HG02642 (cell line): ENCODE measurements around the gene WEE1.
"Not testable (repeated sequence)": the region's sequence is repeated elsewhere in the genome, so short reads cannot be mapped to it uniquely, and the experiment has no call there.

Experiments
- ATAC-seq: cut with Tn5 transposase; IDR thresholded peaks from one replicate; pipeline ENCODE4 v1.9.1; 2021; ENCODE audit warnings: mild to moderate bottlenecking; ENCODE audit not compliant: unreplicated experiment, poor library complexity

Gene WEE1

DNA sequence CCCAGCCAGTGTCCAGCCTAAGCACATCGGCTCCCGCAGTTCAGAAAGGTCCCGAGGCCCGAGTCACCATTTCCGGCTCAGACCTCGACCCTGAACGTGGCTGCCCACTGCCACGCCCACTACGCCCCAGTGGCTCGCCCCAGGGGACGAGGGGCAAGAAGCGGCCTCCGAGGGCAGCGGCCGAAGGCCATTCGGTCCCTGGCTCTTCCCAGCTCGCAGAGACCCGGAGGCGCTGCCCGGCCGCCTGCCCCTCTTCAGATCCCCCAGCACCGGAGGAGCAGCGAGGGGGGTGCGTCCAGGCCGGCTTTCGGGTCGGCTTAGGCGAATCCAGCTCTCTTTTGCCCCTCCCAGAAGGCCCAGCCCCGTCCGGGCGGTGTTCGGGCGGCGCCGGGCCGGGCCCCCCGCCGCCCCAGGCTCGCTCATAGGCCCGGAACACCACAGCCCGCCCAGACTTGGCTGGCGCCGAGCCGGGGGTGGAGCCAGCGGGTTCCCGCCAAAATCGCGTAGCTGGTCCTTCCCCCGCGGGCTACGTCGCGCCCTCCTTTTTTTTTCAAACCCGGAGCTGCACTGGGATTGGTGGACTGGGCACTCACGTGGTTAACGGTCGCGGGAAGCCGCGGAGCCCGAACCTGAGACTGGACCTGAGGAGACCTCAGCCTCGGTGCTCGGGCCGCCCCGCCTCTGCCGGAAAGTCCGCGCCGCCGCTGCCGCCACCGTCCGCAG, at the start of gene WEE1:
Gene WEE1, plus strand, starts transcription at position 619 of the 723 bp plus-strand sequence. CDS start 264 bp downstream, outside the sequence.
- ATAC-seq, result peak; percentile 89

DNA sequence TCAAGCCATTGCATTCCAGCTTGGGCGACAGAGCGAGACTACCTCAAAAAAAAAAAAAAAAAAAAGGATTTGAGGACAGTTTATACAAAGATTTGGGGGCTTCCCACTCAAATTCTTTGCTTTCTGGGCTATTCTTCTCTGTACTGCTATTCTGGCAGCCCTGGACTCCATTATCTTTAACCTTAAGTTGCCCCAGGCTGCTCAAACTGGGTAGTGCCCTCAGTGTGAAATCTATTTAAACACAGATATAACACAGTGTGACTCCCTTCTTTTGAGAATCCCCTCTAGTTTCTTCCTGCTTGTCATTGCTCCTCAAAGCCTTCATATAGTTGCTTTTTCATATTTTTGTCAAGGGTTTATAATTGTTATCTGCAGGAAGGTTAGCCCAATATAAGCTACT, 49.5 kb upstream of the WEE1 start:
- no peak for ATAC-seq

- ATAC-seq, result no peak
These were observed 48.4 kb upstream of the WEE1 start for GRCh38 chr11:9525116-9525515.

DNA sequence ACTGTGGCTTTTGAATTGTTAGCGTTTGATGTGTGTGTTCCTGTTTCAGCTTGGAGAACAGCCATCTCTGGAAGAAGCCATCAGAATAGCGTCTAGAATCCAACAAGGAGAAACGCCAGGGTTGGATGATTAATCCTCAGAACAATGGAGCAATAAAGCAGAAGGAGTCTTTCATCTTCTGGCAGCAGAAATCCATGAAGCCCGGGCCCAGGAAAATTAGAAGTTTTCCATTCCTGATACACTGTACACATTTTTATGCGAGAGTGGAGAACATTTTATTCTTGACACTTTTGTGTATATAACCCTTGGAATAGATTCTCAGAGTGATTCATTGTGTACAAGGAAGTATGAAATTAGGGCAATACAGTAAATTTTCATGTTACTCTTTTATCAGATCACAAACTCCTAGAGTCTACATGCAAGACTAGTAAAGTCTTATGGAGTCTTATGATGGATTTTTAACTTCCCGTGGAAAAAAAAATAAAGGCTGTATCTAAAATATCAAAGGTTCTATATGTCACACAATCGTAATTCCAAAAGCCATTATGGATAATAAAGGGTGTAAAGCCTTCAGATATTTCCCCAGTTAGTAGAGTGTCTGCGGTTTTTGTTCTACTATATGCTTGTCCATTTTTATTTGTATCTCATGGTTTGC, 45.9 kb upstream of the WEE1 start:
- ATAC-seq, result no peak

GRCh38 chr11:9528136-9528501, 45.4 kb upstream of the WEE1 start:
- ATAC-seq, result no peak

DNA sequence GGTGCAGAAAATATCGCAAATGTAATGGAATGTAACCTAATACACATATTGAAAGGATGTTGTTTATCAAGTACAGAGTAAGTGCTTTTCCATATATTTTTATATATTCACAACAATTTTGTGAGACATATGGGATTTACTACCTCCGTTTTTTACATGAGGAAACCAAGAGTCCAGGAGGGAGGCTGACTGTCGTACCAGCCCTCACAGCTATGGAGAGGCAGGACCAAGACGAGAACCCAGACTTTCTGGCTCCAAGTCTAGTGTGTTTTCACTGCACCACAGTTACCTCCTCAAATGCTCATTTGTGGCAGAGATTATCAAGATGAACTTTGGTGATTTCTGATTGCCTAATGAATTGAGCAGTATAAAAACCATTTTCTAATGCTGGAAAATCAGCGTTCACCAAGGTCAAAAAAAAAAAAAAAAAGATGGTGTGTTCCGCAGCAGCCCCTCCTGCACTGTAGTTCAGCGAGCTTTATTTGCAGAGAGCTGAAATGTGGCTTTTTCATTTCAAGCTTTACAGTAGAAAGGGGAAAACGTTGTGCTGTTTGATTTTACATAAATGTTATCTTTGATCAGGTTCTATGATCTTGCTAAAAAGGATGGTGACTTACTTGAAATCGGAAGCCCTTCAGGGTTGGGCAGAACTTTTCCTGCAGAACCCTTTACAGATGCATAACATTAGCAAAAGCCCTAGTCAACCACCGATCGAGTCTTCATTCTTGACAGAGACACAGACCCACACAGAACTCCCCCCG, 44.7 kb upstream of the WEE1 start:
- no peak for ATAC-seq

- ATAC-seq, result no peak
These were observed 44.2 kb upstream of the WEE1 start for GRCh38 chr11:9529334-9529650.

- ATAC-seq, result no peak
These were observed 43.3 kb upstream of the WEE1 start for GRCh38 chr11:9530020-9530621.

GRCh38 chr11:9530901-9531625, 42.4 kb upstream of the WEE1 start:
- no peak for ATAC-seq

DNA sequence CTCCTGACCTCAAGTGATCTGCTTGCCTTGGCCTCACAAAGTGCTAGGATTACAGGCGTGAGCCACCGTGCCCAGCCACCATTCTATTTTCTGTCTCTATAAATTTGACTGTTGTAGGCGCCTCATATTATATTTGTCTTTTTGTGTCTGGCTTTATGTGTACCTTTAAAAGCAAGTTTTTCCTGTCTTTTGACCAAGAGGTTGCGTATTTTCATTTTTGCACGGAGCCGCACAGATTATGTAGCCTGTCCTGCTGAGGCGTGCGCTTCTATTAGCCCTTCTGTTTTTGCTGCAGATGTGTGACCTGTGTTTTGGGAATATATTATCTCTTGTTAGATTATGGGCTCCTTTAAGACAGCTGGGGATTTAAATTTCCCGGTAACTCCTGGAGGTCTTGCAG, 40.4 kb upstream of the WEE1 start:
- no peak for ATAC-seq

DNA sequence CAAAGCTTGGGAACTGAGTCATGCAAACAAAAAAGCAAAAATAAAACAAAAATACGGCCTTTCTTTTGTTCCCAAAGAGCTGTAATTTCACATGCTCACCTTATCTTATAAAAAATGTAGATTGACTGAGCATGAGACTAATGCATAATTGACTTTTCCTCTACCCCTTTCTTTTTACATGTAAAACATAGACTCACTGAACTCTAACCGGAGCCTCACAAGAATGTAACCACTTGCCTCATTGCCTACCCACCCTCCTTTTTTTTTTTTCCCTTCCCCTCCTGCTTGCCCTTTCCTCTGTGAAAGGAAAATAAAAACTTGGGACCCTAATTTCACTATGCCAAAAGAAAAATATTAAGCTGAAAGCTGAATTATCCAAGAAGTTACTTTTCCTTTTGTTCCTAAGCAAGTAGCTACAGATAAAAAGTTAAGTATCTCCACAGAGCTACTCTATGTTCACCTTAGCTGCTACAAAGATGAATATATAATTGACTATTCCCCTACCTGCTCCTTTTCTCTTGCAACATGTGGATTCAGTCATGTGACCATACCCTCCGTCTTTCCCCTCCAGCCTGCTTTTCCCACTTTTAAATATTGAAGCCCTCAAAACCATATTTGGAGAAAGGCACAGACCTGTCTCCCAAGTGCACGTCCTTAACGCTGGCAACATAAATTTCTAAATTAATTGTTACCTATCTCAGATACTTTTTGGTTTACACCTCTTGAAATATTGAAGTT, 39.6 kb upstream of the WEE1 start:
- no peak for ATAC-seq

DNA sequence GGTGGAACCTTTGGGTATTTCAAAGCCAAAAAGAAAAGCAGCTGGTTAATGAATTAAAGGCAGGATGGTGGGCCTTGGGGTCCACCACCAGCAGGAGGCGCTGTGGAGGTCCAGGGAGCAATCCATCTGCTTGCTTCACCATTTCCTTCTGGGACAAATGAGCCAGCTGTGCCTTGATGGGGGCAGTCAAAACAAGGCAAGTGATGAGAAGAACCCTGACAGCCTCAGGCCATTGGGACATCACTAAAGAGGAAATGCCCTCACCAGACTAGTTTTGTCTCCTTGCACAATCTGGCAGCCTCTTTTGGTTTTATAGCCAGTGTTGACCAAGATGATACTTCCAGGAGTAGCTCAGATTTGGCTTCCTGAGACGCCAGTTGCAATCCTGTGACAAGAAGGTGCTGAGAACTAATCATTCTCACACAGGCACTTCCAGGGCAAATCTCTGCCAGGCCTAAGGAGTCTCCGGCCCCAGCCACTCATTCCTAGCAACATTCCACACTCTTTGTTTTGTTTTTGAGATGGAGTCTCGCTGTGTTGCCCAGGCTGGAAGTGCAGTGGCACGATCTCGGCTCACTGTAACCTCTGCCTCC, 38.2 kb upstream of the WEE1 start:
- ATAC-seq, result no peak

DNA sequence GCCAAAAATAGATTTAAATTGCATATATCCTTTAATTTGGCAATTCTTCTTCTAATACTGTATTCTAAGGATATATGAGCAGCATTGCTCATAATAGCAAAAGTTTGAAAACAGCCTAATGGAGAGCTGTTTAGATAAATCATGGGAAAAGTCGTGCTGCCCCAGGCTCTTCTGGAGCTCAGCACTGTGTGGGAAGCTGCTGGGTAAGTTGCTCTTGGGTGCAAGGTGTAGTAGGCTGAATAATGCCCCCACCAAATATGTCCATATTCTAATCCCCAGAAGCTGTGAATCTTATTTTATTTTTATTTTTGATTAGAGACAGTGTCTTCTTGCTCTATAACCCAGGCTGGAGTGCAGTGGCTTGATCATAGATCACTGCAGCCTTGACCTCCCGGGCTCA, 34.9 kb upstream of the WEE1 start:
- no peak for ATAC-seq

GRCh38 chr11:9549216-9549615, 24.3 kb upstream of the WEE1 start:
- ATAC-seq, result not testable (repeated sequence)

DNA sequence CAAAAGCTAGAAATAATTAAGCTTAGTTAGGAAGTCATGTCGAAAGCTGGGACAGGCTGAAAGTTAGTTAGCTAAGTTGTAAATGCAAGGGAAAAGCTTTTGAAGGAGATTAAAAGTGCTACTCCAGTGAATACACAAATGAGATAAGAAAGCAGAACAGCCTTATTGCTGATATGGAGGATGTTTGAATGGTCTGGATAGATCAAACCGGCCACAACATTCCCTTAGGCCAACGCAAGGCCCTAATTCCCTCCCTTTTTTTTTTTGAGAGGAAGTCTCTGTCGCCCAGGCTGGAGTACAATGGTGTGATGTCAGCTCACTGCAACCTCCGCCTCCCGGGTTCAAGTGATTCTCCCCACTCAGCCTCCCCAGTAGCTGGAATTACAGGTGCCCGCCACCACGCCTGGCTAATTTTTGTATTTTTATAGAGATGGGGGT, 23.3 kb upstream of the WEE1 start:
- ATAC-seq, result no peak

GRCh38 chr11:9561279-9561982, 12.0 kb upstream of the WEE1 start:
- no peak for ATAC-seq

DNA sequence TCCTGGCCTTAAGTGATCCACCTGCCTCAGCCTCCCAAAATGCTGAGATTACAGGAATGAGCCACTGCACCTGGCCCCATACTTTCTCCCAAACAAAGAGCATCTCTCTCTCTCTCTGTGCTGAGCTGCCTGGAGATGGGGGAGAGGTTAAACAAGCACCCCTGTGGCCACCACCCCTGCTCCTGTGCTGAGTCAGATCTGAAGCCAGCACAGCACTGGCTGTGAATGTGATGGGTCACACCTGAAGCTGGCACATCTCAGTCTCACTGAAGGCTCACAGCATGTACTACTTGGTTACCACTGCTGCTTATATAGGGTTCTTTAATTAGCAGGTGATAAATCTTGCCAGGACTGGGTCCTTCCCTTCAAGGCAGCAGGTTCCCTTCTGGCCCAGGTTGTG, 10.8 kb upstream of the WEE1 start:
- no peak for ATAC-seq

DNA sequence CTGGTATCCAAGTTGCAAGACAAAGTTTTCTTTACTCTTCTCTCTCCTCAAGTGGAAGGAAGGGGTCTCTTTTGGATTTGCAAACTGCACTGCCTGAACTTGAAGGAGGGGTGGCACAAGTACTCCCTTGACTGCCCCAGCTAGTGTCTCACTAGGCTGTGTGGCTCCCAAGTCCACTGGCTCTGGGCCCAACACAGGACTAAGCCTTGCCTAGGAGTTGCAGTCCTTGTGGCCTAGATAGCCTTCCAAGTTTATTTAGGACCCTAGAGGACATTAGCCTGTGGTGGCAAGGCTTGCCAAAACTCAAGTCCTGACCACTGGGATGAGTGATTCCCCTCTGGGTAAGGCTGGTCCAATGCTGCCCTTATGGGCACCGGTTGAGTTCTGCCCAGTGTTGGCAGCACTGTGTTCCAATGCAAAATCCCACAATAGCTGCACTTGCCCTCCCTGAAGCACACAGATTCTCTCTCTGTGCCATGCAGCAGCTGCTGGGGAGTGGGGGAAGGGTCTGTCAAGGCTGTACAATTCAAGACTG, 10.2 kb upstream of the WEE1 start:
- no peak for ATAC-seq
